Umbilical cord (tissue), 2 donors: ENCODE data around the gene ABHD17C. TPM values are rescaled to one million over a fixed set of nuclear protein-coding genes. Genes with fewer than 3 reads are reported as not detected.

Experiments used
- DNase-seq: peaks from one replicate; pipeline ENCODE4 v3.0.0-alpha.2; 2015; ENCODE audit warnings: low spot score
- total RNA-seq: library from RNA; depleted of rRNA; stranded (reverse); fragments of >200 nt; gene quantifications from one replicate; pipeline ENCODE4 v1.2.3, GENCODE V29; 2014; ENCODE audit warnings: low replicate concordance; ENCODE audit not compliant: insufficient read depth

Gene ABHD17C
- total RNA-seq, 1 donor from 2014 or later, result 10.4 TPM

GRCh38 chr15:80730387-80730786 lies 35.3 kb downstream of the ABHD17C start:
- no peak for DNase-seq

- DNase-seq, result no peak
Measured at GRCh38 chr15:80730926-80731325, 35.8 kb downstream of the ABHD17C start.

- DNase-seq, result peak; percentile 50
Measured at GRCh38 chr15:80732167-80732566, 37.1 kb downstream of the ABHD17C start.

DNA sequence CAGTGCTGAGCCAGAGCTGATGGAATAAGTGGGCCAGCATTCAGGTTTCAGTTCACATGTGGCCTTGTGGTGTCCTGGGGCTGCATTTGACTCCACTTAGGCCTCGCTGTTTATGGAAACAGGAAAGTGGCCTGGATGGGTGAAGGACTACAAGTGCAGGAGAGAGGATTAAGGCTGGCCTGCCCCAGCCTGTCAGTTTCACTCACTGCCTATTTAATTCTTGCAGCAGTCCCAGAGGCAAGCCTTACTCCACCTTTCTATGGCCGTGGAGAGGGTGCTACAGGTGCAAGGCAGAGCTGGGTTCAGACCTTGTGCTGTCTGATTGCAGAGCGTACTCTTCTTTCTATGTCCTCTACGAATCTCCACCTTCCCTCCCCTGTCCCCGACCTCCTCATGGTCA lies 37.7 kb downstream of the ABHD17C start:
- no peak for DNase-seq

GRCh38 chr15:80733460-80733859 lies 38.4 kb downstream of the ABHD17C start:
- no peak for DNase-seq

DNA sequence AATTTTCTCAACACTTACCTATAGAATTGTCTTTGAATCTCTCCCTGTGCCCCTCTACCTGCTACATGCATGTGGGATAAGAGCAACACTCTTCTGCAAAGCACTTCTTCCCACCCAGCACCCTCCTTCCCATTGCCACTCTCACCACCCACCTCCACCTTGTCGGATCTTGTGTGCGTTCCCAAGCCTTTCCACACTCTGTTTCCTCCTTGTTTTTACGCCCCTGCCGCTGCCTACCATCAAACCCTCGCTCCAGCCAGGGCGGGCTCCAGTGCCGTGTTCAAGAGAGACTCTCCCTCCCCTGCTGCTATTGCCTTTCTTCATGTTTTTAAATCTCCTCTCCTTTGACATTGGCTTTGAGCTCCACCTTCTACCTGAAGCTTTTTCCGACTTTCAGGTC lies 40.2 kb downstream of the ABHD17C start:
- DNase-seq, result no peak

- DNase-seq, result peak; percentile 12
Measured at GRCh38 chr15:80736560-80736959, 41.5 kb downstream of the ABHD17C start.

DNA sequence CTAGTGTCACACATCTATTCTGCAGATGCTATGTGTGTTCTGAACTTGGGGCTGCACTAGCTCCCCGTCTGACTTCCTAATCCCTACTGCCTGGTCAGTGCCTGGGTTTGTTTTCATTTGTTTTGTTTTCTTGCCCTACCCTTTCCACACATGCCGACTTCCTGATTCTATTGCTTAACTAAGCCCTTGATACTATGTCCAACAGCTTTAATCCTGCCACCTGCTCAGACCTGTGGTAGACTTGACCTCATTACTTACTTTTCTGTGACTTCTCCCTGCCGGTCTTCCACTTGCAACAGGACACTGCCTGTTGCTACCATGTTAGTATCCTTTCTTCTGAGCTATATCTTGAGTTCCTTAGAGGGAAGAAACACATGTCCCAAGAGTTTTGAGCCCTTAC lies 44.8 kb downstream of the ABHD17C start:
- DNase-seq, result no peak

DNA sequence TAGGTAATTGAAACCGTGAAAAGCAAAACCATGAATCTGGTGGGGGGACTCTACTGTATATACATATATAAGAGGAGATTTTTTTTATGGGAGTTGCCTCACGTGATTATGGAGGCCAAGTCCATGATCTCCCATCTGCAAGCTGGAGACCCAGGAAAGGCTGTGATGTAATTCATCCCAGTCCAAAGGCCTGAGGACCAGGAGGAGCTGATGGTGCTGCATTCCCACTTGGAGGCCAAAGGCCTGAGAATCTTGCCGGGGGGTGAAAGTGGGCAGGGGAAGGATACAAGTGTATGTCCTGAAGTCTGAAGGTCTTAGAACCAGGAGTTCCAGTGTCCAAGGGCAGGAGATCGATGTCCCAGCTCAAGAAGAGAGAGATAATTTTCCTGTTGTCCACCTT lies 47.0 kb downstream of the ABHD17C start:
- no peak for DNase-seq

- DNase-seq, result no peak
Measured at GRCh38 chr15:80743189-80743833, 48.2 kb downstream of the ABHD17C start.

DNA sequence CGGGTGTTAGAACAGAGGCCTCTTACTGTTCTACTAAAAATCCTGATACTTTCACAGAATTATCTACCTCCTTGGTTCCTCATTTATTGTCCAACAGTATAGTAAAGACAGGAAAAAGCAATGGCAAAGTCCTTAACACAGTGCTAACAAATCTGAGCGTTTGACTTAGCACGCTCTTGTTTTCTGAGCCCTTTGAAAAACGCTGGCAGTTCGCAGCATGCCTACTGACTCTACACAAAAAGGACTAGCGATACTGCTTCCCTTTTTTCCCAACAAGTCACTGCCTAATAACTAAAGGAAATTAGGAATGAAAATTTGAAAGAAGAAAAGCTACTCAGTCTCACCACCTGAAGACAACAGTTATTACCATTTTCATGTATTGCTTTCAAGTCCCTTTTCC lies 49.3 kb downstream of the ABHD17C start:
- no peak for DNase-seq

- peak; percentile 20 for DNase-seq
Measured at GRCh38 chr15:80744826-80745225, 49.7 kb downstream of the ABHD17C start.

DNA sequence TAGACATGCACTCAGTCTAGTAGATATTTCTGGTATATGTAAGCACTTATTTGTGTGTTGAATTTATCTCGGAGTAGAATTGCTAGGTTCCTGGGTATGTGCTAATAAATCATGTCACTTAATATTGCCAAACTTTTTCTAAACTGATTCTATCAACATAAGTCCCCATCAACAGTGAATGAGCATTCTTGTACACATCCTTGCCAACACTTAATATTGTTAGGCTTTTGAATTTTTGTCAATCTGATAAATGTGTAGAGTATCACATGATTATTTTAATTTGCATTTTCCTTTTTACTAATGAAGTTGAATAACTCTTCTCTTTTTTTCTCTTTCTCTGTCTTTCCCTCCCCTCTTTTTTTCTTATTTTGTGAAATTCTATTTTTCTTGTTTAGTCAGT lies 50.8 kb downstream of the ABHD17C start:
- DNase-seq, result no peak

DNA sequence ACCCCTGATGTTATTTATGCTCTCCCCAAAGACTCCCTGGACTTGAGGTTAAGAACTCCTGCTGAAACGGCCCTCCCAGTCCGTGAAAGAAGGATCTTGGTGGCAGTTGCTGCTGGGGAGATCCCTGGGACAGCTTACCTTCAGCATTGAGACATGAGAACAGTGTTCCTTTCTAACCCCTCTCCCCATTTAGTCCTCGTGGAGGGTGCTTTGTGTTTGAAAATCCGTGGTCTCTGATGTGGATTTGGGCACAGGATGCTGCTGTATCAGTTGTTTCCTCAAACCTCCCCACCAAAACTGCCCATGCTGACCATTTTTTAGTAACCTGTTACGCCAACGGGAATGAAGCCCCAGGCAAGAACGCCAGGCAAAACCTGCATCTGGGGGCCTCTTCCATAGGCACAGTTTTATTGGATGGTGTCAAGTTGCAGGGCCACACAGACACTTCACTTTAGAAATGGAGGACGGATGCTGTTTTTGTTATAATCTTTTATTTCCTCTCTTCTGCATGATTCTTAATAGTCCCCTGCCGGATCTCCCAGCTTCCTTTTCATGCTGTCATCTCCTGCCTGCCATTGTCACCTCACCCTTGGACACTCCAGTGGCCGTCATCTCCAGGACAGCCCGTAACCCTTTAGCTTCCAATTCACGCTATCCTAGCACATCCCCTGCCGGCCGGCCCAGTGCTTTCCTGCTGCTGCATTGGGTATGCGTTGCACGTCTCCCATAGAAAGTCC lies 52.4 kb downstream of the ABHD17C start:
- DNase-seq, result no peak

GRCh38 chr15:80749589-80749988 lies 54.5 kb downstream of the ABHD17C start:
- no peak for DNase-seq

DNA sequence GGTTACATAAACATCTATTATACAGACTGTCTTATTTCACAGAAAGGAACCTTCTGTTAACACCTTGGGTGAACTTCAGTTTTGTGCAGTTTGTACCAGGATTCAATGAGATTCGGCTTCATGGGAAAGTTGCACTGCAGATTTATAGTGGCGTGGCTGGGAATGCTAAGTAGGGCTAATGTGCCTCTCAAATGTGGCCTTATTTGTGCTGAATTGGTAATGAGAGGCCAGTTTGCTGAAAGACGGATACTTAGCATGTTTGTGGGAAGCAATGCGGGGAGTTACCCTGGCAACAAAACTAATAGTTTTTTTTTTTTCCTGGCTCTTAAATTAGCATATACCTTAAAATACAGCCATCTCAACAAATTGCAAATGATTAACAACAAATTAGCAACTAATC lies 55.5 kb downstream of the ABHD17C start:
- DNase-seq, result no peak

DNA sequence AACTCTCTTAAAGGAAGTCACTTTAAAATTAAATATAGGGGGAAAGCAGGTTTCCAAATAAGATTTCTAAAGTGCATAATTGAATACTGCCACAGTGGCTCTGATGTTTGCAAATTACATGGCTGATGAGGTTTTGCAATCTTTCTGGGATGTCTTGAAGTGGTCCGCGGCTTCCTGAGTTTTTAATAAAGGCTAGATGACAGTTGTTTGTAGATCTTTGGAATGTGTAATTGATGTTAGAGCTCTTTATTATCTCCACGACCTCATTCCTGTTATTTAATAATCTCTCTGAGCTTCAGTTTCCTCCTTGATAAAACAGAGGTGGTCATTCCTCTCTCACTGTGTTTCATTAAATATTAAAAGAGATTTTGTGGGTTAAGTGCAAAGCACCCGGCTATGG lies 57.1 kb downstream of the ABHD17C start:
- no peak for DNase-seq

DNA sequence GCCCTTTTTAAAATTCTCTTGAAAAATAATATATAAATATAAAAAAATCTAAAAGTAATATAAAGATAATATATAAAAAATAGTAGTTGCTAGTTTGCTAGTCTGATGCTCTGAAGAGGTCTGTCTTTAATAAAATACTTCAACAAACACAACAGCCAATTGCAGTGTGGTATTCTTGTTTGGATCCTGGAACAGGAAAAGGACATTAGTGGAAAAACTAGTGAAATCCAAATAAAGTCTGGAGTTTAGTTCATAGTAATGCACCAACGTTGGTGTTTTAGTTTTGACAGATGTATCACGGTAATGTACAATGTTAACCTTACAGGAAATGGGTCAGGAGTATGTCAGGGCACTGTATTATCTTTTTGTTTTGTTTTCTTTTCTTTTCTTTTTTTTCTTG lies 58.1 kb downstream of the ABHD17C start:
- no peak for DNase-seq

DNA sequence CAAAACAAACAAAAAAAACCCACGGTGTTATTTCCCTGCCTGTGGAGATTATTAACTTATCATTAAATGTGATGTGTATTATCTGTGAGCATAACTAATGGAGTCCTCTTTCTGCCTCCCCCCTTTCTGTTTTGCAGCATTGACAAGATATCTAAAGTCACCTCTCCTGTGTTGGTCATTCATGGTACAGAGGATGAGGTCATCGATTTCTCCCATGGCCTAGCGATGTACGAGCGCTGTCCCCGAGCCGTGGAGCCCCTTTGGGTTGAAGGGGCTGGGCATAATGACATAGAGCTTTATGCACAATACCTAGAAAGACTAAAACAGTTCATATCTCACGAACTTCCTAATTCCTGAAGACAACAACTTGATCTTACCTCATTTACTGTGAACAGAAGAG lies 58.9 kb downstream of the ABHD17C start:
- no peak for DNase-seq

DNA sequence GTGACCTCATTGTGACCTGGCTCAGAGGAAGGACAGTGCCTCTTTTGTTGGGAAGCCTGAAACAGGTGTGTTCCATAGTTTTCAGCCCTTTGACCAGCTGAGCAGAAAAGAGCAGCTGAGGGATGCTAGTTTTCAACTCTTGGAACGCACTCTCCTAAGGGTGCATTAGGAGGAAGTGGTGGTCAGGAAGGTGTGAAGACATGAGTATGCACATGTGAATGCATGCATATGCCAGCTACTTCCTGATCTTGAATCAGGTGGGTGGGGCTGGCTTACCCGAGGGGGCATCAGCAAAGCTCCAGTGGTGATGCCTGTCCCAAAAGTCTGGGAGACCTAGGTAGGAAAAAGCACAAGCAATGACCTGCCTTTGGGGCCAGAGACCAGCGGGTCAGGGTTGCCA lies 60.8 kb downstream of the ABHD17C start:
- no peak for DNase-seq

DNA sequence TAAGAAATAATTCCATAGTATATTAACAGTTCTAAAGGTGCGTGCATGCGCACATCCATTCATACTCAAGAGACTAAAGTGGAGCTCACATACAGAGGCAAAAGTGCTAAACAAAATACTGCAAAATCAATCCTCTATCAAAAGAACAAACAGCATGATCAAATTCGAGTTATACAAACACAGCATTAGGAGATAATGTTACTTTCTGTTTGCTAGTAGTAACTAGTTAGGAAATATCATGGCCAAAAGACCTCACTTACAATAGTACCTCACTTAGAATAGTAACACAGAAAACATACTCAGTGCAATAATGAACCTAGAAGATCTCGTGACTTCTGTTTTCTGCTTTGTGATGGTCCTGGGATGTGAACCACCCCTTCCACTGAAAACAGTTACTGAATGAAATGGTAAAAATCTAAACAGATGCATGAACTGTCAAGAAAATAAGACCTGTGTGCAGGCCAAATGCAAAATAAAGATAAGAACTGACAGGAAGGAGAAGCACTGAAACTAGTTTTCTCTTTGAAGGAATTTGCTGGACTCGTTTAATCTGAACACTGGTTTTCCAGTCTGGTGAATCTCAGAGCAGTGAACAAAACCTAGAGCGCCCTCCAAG lies 63.1 kb downstream of the ABHD17C start:
- peak; percentile 51 for DNase-seq

GRCh38 chr15:80760960-80761359 lies 65.8 kb downstream of the ABHD17C start:
- DNase-seq, result no peak

DNA sequence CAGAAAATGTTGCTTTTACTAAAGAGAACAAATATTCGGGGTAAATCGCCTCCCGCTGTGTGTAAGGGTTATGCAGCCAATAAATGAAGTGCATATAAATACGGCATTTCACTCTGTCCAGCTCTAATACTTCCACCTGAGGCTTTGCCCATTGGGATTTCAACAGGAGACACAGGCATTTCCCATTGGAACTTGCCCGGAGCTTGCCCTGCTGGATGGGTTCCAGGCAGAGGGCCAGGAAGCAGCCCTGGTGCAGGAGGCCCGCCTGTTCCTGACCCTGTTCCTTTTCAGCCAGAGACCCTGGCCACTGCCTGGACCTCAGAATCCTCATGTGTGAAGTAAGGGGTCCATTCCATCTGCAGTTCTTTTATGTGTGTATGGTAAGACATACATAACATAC lies 66.6 kb downstream of the ABHD17C start:
- DNase-seq, result no peak
